ENCODE results near the gene CNOT6. TPM values are rescaled to one million over a fixed set of nuclear protein-coding genes. Genes with fewer than 3 reads are reported as not detected.
A peak's percentile ranks its signal among the peaks of the same experiment; 100 is the strongest.

The CNOT6 gene
- total RNA-seq, 2 experiments from 2014 or later = 34.4 to 43.2 TPM

DNA sequence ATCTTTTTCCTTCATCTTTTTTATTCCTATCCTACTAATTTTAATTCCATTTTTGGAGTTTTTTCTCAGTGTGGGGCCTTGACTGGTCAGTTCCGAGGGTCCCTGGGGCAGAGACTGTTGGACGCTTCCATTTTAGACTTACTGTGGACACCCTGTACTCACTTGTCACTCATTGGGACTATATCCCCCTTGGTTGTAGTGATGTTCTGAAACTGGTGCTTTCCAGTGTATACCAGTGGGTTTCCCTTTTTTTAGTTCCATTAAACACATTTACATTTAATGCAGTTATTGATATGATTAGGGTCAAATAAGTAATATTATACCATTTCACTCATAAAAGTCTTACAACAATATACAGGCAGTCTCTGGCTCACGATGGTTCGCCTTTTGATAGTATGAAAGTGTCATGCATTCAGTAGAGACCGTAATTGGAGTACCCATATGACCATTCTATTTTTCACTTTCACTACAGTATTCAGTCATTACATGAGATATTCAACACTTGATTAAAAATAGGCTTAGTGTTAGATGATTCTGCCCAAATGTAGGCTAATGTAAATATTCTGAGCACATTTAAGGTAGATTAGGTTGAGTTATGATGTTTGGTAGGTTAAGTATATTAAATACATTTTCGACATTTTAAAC lies 46.0 kb downstream of the CNOT6 start:
- ChIA-PET POLR2A (no interaction called here), CTCF (no interaction called here)
- Mint-ChIP-seq H3K36me3 (ENCODE audit: low read depth) (peaks cover 47% of the 10 kb centered on the region), H3K27me3 (no peaks in the 10 kb centered on the region), H3K27ac (peak overlapping the region; percentile 73), H3K9me3 (ENCODE audit: low read depth) (no peaks in the 10 kb centered on the region), H3K4me3 (no peak overlapping the region), H3K4me1 (peaks cover 16% of the 10 kb centered on the region)
- intact Hi-C loops (cut with DNase I, micrococcal nuclease) = loop anchor here in 1 of 2 experiments (2.0 kb wide), 1 partner anchor 17 kb away; no protein-coding TSS in a partner anchor
- ATAC-seq (peak; percentile 86), DNase-seq (no peak)

DNA sequence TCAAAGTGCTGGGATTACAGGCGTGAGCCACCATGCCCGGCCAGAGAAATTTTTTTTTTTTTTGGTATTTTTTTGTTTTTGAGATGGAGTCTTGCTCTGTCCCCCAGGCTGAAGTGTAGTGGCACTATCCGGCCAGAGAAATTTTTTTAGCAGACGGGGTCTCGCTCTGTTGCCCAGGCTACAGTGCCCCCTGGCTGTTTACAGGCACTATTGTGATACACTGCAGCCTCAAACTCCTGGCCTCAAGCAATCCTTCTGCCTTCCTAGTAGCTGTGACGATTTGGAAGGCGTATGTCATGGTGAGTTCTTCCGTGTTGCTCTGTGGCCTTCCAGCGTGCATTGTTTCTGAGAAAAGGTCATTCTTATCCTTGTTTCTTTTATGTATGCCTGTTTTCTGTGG lies 47.5 kb downstream of the CNOT6 start:
- H3K9me3 Mint-ChIP-seq (ENCODE audit: low read depth) = no peaks in the 10 kb centered on the region
- no peak for DNase-seq
- no peak for ATAC-seq
- H3K27me3 Mint-ChIP-seq = no peaks in the 10 kb centered on the region
- H3K36me3 Mint-ChIP-seq (ENCODE audit: low read depth) = peaks cover 45% of the 10 kb centered on the region
- no peak overlapping the region for H3K27ac Mint-ChIP-seq
- H3K4me3 Mint-ChIP-seq = no peak overlapping the region
- ChIA-PET CTCF (no interaction called here), POLR2A (no interaction called here)
- intact Hi-C loops (cut with DNase I, micrococcal nuclease) = loop anchor here in 1 of 2 experiments (2.0 kb wide), 1 partner anchor 15 kb away; no protein-coding TSS in a partner anchor
- peaks cover 11% of the 10 kb centered on the region for H3K4me1 Mint-ChIP-seq

DNA sequence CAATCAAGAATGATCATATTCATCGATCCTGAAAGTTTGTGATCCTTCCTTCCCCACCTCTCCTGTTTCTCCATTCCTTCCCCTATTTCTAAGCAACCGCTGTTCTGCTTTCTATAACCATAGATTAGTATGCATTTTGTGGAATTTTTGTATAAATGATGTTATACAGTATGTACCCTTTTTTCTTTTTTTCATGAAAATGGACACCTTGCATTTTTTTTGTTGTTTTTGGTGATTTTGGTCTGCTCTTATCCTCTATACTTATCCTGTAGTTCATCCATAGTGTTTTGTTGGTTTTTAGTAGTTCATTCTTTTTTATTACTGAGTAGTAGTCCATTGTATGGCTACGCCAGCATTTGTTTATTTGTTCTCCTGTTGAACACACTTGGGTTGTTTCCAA lies 51.1 kb downstream of the CNOT6 start:
- ATAC-seq = no peak
- Mint-ChIP-seq H3K4me1 (peaks cover 13% of the 10 kb centered on the region), H3K27ac (no peak overlapping the region), H3K4me3 (no peak overlapping the region), H3K36me3 (ENCODE audit: low read depth) (peaks cover 35% of the 10 kb centered on the region), H3K9me3 (ENCODE audit: low read depth) (no peaks in the 10 kb centered on the region), H3K27me3 (no peaks in the 10 kb centered on the region)
- intact Hi-C loops (cut with DNase I, micrococcal nuclease) = no loop called here
- DNase-seq = no peak
- ChIA-PET CTCF (interaction anchor here (1.0 kb wide), 2 partner anchors 8 to 46 kb away, joined by 3 to 4 read pairs; no protein-coding TSS in a partner anchor), POLR2A (no interaction called here)

DNA sequence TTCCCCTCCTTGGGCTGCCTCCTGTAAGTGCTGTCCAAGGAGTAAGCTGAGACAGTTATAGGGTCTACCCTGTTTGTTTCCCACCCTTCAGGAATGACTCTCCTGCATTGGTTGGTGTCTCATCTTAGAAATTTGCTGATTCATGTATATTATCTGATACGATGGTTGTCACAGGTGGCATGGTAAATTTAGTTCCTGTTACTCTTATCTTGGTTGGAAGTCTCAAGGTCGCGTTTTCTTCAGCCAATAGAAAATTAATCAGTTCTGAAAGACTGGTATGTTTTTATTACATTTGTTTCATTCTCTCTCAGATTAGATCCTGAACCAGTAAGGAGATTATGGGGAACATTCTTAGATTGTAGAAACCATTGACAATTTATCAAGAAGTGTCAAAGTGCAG lies 54.4 kb downstream of the CNOT6 start:
- DNase-seq = no peak
- intact Hi-C loops (cut with DNase I, micrococcal nuclease) = no loop called here
- Mint-ChIP-seq H3K4me1 (peaks cover 8% of the 10 kb centered on the region), H3K9me3 (ENCODE audit: low read depth) (no peaks in the 10 kb centered on the region), H3K36me3 (ENCODE audit: low read depth) (peaks cover 46% of the 10 kb centered on the region), H3K27ac (peak overlapping the region; percentile 27), H3K27me3 (no peaks in the 10 kb centered on the region), H3K4me3 (no peak overlapping the region)
- POLR2A ChIA-PET = no interaction called here
- CTCF ChIA-PET = no interaction called here
- ATAC-seq = no peak

DNA sequence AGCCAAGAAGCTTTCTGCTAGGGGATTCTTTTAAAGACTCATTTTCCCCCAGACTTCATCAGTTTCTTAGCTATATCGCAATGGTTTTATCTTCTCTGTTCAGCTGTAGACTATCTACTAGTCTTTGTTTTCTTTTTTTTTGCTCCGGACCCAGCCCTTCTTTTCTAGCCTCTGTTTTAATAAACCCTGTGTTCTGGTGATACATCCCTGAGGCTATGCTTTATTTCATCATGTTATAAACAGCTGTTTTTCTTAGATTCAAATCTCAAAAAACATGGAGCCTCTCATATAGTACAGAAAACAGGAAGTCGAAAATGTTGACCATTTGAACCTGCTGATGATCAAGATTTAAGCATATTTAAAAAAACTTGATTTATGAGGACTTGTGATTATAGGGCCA lies 59.4 kb downstream of the CNOT6 start:
- ATAC-seq = no peak
- CTCF ChIA-PET = interaction anchor here (1.7 kb wide), 1 partner anchor 9 kb away, joined by 4 read pairs; no protein-coding TSS in a partner anchor
- no peak for DNase-seq

DNA sequence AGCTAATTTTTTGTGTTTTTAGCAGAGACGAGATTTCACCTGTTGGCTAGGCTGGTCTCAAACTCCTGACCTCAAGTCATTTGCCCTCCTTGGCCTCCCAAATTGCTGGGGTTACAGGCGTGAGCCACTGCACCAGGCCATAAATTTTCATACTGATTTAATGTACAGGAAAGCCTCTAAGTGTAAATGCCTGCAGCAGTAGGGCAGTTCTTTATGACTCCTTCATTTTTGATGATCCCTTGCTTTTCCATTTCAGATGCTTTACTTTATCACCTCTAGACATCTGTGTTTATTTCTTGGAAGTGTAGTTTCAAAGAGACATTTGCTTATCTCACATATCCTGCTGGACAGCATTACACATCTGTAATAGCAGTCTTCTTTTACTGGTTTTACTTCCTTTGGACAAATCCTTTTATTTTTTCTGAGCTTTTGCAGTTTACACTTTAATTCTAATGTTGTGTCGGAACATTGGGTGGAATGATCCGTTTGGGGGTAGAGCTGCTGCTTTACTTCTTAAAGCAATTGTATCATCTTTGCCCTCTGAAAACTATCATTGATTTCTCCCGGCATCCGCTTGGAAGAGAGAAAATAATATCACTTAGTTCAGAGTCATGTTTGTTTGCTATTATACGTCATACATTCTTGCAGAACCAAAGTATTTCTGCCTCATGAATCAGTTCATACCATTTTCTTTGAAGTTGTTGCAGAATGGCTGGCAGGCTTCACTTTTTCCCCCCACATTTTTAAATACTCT lies 61.2 kb downstream of the CNOT6 start:
- ChIA-PET POLR2A (no interaction called here), CTCF (no interaction called here)
- Mint-ChIP-seq H3K4me3 (no peak overlapping the region), H3K27ac (no peak overlapping the region), H3K27me3 (no peaks in the 10 kb centered on the region), H3K36me3 (ENCODE audit: low read depth) (peaks cover 63% of the 10 kb centered on the region), H3K4me1 (peaks cover 19% of the 10 kb centered on the region), H3K9me3 (ENCODE audit: low read depth) (no peaks in the 10 kb centered on the region)
- intact Hi-C loops (cut with DNase I, micrococcal nuclease) = no loop called here
- ATAC-seq = no peak
- no peak for DNase-seq

More for the DNA sequence above, 59.4 kb downstream of the CNOT6 start:
- no peaks in the 10 kb centered on the region for H3K9me3 Mint-ChIP-seq (ENCODE audit: low read depth)
- intact Hi-C loops (cut with DNase I, micrococcal nuclease) = no loop called here
- H3K4me1 Mint-ChIP-seq = peaks cover 17% of the 10 kb centered on the region
- no peak overlapping the region for H3K27ac Mint-ChIP-seq
- POLR2A ChIA-PET = no interaction called here
- H3K4me3 Mint-ChIP-seq = no peak overlapping the region
- no peaks in the 10 kb centered on the region for H3K27me3 Mint-ChIP-seq
- peaks cover 58% of the 10 kb centered on the region for H3K36me3 Mint-ChIP-seq (ENCODE audit: low read depth)

DNA sequence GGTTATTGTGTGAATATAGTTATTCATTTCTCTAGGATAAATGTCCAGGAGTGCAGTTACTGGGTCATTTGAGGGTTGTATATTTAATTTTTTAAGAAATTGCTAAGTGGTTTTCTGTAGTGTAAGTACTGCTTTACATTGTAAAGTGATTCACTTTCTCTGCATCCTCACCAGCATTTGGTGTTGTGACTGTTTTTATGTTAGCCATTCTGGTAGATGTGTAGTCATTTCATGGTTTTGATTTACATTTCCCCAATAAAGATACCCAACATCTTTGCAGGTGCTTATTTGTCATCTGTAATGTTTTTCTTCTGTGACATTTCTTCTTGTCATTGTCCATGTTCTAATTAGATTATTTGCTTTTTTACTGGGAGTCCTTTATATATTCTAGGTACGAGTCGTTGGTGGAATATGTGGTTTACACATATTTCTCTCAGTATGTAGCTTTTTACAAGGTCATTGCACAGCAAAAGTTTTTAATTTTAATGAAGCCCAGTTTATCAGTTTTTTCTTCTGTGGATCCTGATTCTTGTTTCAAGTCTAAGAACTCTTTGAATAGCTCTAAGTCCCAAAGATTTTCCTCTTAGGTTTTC lies 63.1 kb downstream of the CNOT6 start:
- Mint-ChIP-seq H3K4me3 (no peak overlapping the region), H3K27me3 (no peaks in the 10 kb centered on the region), H3K27ac (no peak overlapping the region), H3K4me1 (peaks cover 31% of the 10 kb centered on the region), H3K36me3 (ENCODE audit: low read depth) (peaks cover 59% of the 10 kb centered on the region), H3K9me3 (ENCODE audit: low read depth) (no peaks in the 10 kb centered on the region)
- peak; percentile 83 for ATAC-seq
- intact Hi-C loops (cut with DNase I, micrococcal nuclease) = loop anchor here in 1 of 2 experiments (2.0 kb wide), 1 partner anchor 17 kb away; no protein-coding TSS in a partner anchor
- ChIA-PET POLR2A (no interaction called here), CTCF (interaction anchor here (0.6 to 0.8 kb wide), 2 partner anchors 44 to 124 kb away, joined by 3 read pairs; no protein-coding TSS in a partner anchor)
- DNase-seq = no peak

DNA sequence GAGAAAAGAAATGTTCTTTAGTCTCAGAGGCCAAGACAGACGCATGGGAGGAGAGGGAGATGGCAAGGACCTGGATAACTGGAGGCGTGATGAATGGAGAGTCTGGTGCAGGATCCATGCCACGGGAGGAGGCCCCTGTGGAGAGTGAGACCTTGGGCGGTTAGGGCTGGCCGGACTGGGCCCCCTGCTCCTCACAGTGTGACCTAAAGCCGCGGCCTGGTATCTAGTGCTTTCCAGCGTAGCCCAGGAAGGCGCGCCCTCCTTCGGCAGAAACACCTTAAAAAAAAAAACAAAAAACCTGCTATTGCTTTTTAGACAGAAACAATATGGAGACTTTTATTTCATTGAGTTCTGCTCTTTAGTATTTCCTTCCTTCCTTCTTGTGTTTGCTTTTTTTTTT lies 64.1 kb downstream of the CNOT6 start:
- POLR2A ChIA-PET = no interaction called here
- no peak overlapping the region for H3K4me3 Mint-ChIP-seq
- ATAC-seq = no peak

DNA sequence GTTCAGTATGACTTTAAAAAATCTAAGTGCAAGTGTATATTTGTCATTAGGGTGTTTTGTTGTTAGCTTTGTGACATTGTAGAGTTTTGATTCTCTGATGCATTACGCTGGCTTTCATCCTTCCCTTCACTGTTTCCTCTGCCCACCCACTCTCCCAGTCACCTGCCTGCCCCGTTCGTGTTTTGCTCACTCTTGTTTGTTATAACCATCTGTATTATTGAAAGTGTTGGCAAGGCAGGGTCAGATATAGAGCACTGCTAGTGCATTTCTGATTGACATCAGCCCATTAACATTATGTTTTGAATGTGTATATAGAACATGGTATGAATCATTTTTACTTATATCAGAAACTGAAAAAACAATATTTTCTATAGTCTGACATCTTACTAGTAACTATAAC lies 69.8 kb downstream of the CNOT6 start:
- H3K4me1 Mint-ChIP-seq = peaks cover 35% of the 10 kb centered on the region
- peak; percentile 50 for ATAC-seq
- ChIA-PET CTCF (no interaction called here), POLR2A (no interaction called here)
- intact Hi-C loops (cut with DNase I, micrococcal nuclease) = loop anchor here in 1 of 2 experiments (1.0 kb wide), 2 partner anchors 11 to 70 kb away; partner anchors contain the start of gene CNOT6
- H3K36me3 Mint-ChIP-seq (ENCODE audit: low read depth) = peaks cover 68% of the 10 kb centered on the region
- H3K27me3 Mint-ChIP-seq = no peaks in the 10 kb centered on the region
- peak; percentile 49 for DNase-seq
- no peaks in the 10 kb centered on the region for H3K9me3 Mint-ChIP-seq (ENCODE audit: low read depth)
- no peak overlapping the region for H3K27ac Mint-ChIP-seq
- no peak overlapping the region for H3K4me3 Mint-ChIP-seq

More for the DNA sequence above, 64.1 kb downstream of the CNOT6 start:
- Mint-ChIP-seq H3K36me3 (ENCODE audit: low read depth) (peaks cover 53% of the 10 kb centered on the region), H3K27me3 (no peaks in the 10 kb centered on the region), H3K4me1 (peaks cover 38% of the 10 kb centered on the region), H3K9me3 (ENCODE audit: low read depth) (no peaks in the 10 kb centered on the region), H3K27ac (peak overlapping the region; percentile 13)
- intact Hi-C loops (cut with DNase I, micrococcal nuclease) = no loop called here
- CTCF ChIA-PET = interaction anchor here (0.6 kb wide), 1 partner anchor 65 kb away, joined by 3 read pairs; no protein-coding TSS in a partner anchor
- DNase-seq = no peak

DNA sequence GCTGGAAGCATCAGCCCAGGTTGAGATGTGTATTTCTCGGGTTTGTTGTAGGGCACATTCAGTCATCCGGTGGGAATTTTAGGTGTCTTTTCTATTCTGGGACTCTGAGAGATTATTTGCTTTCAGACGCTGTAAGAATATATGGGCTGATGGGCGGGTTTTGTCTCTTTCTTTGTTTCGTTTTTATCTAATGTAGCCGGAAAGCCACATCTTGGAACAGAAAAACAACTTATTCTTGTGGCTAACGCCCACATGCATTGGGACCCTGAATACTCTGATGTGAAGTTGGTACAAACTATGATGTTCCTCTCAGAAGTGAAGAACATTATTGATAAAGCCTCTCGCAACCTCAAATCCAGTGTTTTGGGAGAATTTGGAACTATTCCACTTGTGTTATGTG lies 74.7 kb downstream of the CNOT6 start:
- H3K27me3 Mint-ChIP-seq = no peaks in the 10 kb centered on the region
- no peak overlapping the region for H3K4me3 Mint-ChIP-seq
- ChIA-PET POLR2A (interaction anchor here (0.7 kb wide), 1 partner anchor 279 kb away, joined by 3 read pairs; no protein-coding TSS in a partner anchor), CTCF (interaction anchor here (0.7 kb wide), 1 partner anchor 82 kb away, joined by 3 read pairs; no protein-coding TSS in a partner anchor)
- ATAC-seq (no peak), DNase-seq (no peak)
- intact Hi-C loops (cut with DNase I, micrococcal nuclease) = no loop called here
- H3K4me1 Mint-ChIP-seq = peaks cover 10% of the 10 kb centered on the region
- no peak overlapping the region for H3K27ac Mint-ChIP-seq
- no peaks in the 10 kb centered on the region for H3K9me3 Mint-ChIP-seq (ENCODE audit: low read depth)
- peaks cover 65% of the 10 kb centered on the region for H3K36me3 Mint-ChIP-seq (ENCODE audit: low read depth)

DNA sequence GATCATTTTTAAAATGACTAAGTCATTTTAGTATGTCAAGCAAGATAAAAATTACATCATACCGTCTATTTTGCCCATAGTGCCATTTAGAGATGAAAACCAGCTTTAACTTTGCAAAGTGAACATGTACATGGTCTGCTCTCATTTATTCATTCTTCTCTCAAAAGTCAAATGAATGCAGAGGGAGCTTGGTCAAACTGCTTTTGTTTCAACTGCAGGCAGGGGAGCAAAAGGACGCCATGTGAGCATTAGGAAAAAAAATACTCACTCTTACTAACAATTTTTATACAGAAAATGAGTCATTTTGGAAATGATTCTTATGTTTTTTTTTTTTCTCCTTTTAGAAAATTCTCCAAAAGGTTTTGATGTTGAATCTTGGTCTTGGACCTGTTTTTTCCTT lies 81.4 kb downstream of the CNOT6 start:
- POLR2A ChIA-PET = no interaction called here
- DNase-seq (no peak), ATAC-seq (peak; percentile 49)
- Mint-ChIP-seq H3K4me3 (no peak overlapping the region), H3K9me3 (ENCODE audit: low read depth) (no peaks in the 10 kb centered on the region), H3K27me3 (no peaks in the 10 kb centered on the region), H3K36me3 (ENCODE audit: low read depth) (peaks cover 43% of the 10 kb centered on the region), H3K27ac (no peak overlapping the region), H3K4me1 (peaks cover 12% of the 10 kb centered on the region)
- CTCF ChIA-PET = interaction anchor here (2.2 kb wide), 1 partner anchor 31 kb away, joined by 11 read pairs; no protein-coding TSS in a partner anchor
- intact Hi-C loops (cut with DNase I, micrococcal nuclease) = loop anchor here in 1 of 2 experiments (1.0 kb wide), 1 partner anchor 12 kb away; no protein-coding TSS in a partner anchor

All from activated CD4-positive, alpha-beta T cell treated with anti-CD3 and anti-CD28 coated beads for 36 hours (primary cell).